Large intestine (tissue), 3 donors: ENCODE results near the gene CTNND1. TPM values are rescaled to one million over a fixed set of nuclear protein-coding genes. Genes with fewer than 3 reads are reported as not detected.

Experiments
- DNase-seq, 2 donors: peaks; one replicate each; pipeline versions ENCODE4 v3.0.0 to v3.0.0-alpha.2; 2013
- H3K27ac ChIP-seq: one replicate; pipeline ENCODE4 v1.5.1; 2013; ENCODE audit warnings: low read length
- H3K27me3 ChIP-seq: 2 replicates; pipeline ENCODE4 v1.6.1; 2013; ENCODE audit warnings: low read length; ENCODE audit not compliant: control insufficient read depth, insufficient read depth
- H3K36me3 ChIP-seq: 2 replicates; pipeline ENCODE4 v1.6.1; 2013; ENCODE audit warnings: low read length; ENCODE audit not compliant: control insufficient read depth, insufficient read depth
- H3K4me1 ChIP-seq: one replicate; pipeline ENCODE4 v1.6.1; 2013; ENCODE audit warnings: low read length; ENCODE audit not compliant: control insufficient read depth, insufficient read depth
- H3K4me3 ChIP-seq: one replicate; pipeline ENCODE4 v1.5.1; 2013; ENCODE audit warnings: low read length
- H3K9me3 ChIP-seq: one replicate; pipeline ENCODE4 v1.6.1; 2013; ENCODE audit warnings: mild to moderate bottlenecking, low read depth, low read length, moderate library complexity; ENCODE audit not compliant: control insufficient read depth
- WGBS: methylation state at CpG from one replicate; pipeline ENCODE4 v1.1.5; 2013; ENCODE audit warnings: low lambda C conversion rate; ENCODE audit not compliant: insufficient coverage; 5-methylcytosine and 5-hydroxymethylcytosine counted together
- polyA plus RNA-seq: library from polyadenylated mRNA; unstranded; fragments of 120-200 nt; gene quantifications from one replicate; pipeline ENCODE4 v1.2.1, GENCODE V29; 2013

Gene CTNND1
- polyA plus RNA-seq, 1 donor, result 224 TPM

DNA sequence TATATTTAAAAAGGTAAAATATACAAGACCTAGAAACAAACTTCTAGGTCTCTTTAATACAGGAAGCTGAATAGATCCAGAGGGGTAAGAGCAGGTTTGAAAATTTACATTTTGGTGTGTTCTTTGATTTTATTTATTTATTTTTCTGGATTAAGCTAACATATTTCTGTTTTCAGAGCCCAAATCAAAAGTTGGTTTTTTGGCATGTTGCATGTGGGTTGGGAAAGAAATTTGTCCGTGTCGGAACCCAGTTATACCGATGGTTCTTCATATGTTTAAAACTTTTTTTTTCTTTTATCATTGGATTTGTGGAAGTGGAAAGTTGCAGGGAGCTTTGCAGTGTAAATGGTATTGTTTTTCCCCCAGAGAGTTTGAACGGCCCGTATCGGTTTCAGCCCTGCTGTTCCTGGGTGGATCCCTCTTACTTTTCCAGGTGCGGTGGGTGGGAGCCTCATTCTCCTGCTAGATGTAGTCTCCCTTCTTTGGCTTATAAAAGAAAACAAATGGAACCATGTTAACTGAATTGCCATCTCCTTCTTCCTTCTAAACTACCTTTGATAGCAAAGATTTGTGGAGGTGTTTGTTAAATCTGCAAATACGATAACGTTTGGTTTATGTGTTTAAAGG lies 746 bp downstream of the CTNND1 start:
- 0% methylated on average over 2 of the region's 9 CpGs for WGBS
- peak in 1 of 2 donors; percentile 67 for DNase-seq
- peaks cover 12% of the 10 kb centered on the region for H3K4me1 ChIP-seq
- peaks cover 2% of the 10 kb centered on the region for H3K36me3 ChIP-seq
- H3K4me3 ChIP-seq, result peak overlapping the region; percentile 73
- no peaks in the 10 kb centered on the region for H3K27me3 ChIP-seq
- no peaks in the 10 kb centered on the region for H3K9me3 ChIP-seq
- peak overlapping the region; percentile 94 for H3K27ac ChIP-seq

DNA sequence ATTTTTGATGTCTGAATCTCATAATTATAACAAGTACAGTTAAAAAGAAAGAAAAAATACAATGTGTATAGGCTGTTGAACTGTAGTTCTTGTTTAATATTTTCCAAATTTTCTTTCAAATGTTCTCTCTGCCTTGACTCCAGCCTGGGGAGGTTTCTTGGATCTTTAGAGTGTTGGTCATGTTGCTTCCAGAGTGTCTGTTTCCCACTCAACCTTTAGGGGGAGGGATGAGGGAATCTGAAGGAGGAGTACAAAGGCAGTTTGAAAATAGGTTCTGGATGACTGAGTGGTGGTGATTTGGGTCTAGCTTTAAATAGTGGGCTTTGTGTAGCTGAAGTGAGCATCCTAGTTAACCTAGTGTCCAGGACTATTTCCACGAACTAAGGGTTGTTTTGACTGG lies 2.0 kb downstream of the CTNND1 start:
- 0% methylated on average over 1 of the region's 1 CpG for WGBS
- Histone ChIP-seq H3K36me3 (peaks cover 2% of the 10 kb centered on the region), H3K9me3 (no peaks in the 10 kb centered on the region), H3K27me3 (no peaks in the 10 kb centered on the region), H3K4me1 (peaks cover 12% of the 10 kb centered on the region), H3K27ac (peak overlapping the region; percentile 94), H3K4me3 (peak overlapping the region; percentile 73)
- DNase-seq, result peak in 1 of 2 donors; percentile 76

DNA sequence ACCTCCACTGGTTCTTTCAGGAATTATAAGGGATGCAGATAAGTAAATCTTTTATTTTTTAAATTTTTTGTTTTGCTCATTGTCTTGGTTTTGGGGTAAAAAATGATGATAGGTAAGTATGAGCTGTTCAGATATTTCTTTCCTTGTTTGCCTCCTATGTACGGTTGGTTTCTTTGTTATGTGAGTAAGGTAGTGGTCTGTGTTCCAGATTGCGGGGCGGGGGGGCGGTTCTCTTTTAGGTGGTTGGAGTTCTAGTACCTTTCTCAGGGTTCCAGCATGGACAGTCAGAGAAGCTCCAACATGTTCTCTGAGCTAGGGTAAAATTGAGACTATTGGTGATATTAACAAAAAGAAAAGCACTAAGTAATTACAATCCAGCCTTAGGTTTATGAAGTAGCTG lies 2.4 kb downstream of the CTNND1 start:
- 0% methylated on average over 1 of the region's 4 CpGs for WGBS
- DNase-seq, result no peak
- H3K36me3 ChIP-seq, result peaks cover 2% of the 10 kb centered on the region
- peaks cover 14% of the 10 kb centered on the region for H3K4me1 ChIP-seq
- H3K9me3 ChIP-seq, result no peaks in the 10 kb centered on the region
- peak overlapping the region; percentile 73 for H3K4me3 ChIP-seq
- peak overlapping the region; percentile 94 for H3K27ac ChIP-seq
- no peaks in the 10 kb centered on the region for H3K27me3 ChIP-seq

DNA sequence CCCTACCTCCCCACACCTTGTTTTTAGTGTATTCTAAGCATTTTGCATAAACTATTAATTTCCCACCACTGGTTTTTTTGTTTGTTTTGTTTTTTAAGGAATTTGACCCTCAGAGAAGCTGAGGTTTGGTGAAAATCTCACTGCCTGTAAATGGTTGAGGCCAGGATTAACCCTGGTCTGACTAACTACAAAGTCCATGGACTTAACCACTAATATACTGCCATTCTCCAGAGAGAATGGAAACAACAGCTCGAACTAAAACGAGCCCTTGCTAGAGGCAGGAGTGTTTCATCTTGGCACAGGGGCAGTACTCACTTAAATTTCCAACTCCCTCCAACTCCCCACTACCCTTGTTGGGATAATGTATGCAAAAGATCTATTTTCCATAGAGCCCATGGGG lies 3.0 kb downstream of the CTNND1 start:
- peak in 1 of 2 donors; percentile 71 for DNase-seq
- Histone ChIP-seq H3K27me3 (no peaks in the 10 kb centered on the region), H3K36me3 (peaks cover 2% of the 10 kb centered on the region), H3K9me3 (no peaks in the 10 kb centered on the region), H3K4me1 (peaks cover 14% of the 10 kb centered on the region), H3K27ac (peak overlapping the region; percentile 94), H3K4me3 (peak overlapping the region; percentile 73)
- no CpG with 5 or more reads among the region's 2 CpGs for WGBS

DNA sequence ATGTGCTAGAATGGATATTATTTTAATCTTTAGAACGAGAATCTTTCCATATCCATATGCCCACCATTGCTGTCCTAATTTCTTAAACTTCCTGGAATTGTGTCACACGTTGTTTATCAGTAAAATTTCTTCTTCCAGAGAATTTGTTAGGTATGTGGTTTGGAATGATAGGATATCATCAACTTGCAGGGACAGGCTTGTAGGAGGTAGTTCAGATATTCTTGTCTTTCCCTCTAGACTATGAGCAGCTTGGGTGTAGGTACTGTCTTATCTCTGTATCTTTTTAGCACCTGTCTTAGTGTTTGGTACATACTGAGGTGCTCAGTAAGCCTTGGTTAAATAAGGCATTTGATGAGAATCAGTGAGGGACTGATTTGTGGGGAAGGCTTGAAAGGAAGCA lies 3.4 kb downstream of the CTNND1 start:
- 0% methylated on average over 1 of the region's 2 CpGs for WGBS
- peak in 1 of 2 donors; percentile 38 for DNase-seq
- Histone ChIP-seq H3K27me3 (no peaks in the 10 kb centered on the region), H3K27ac (peak overlapping the region; percentile 94), H3K9me3 (no peaks in the 10 kb centered on the region), H3K36me3 (peaks cover 2% of the 10 kb centered on the region), H3K4me3 (peak overlapping the region; percentile 73), H3K4me1 (peaks cover 14% of the 10 kb centered on the region)

DNA sequence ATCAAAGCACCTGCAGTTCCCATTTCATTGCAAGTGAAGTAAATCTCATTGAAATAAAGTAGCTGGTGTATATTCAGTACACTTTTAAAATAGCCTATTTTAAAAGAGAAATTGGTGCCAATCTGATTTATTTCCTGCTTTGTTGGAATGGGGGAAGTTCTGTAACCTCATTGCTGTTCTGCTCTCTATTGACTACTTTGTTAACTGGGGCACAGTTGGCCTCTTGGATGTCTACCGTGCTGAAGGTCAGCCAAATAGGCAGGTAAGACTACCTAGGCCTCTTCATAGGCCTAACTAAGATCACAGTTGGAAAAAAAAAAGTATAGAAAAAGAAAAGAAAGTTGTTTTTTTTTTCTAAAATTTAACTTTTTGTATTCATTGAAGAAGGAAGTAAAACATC lies 9.2 kb downstream of the CTNND1 start:
- Histone ChIP-seq H3K27me3 (no peaks in the 10 kb centered on the region), H3K4me1 (peaks cover 30% of the 10 kb centered on the region), H3K27ac (no peak overlapping the region), H3K9me3 (no peaks in the 10 kb centered on the region), H3K4me3 (no peak overlapping the region), H3K36me3 (peaks cover 4% of the 10 kb centered on the region)
- DNase-seq, result no peak
- WGBS, result 13% methylated on average over 1 of the region's 1 CpG

DNA sequence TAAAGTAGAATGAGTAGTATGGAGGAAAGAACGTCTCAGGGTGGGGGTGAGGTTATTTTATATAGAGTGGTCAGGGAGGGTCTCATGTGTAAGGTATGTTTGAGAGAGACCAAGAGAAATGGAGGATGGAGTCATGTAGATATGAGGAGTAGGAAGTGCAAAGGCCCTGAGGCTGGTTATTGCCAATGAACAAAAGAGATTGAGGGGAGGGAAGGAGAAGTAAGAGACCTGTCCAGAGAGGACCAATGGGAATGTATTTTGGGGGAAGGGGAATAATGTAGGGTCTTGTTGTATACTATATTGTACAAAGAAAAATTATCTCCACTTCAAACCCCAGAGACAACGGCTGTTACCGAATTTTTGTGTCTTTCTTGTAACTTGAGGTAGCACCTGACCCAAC lies 9.8 kb downstream of the CTNND1 start:
- H3K27ac ChIP-seq, result no peak overlapping the region
- H3K4me3 ChIP-seq, result no peak overlapping the region
- H3K27me3 ChIP-seq, result no peaks in the 10 kb centered on the region
- H3K9me3 ChIP-seq, result no peaks in the 10 kb centered on the region
- WGBS, result 100% methylated on average over 1 of the region's 3 CpGs
- H3K4me1 ChIP-seq, result peaks cover 30% of the 10 kb centered on the region
- H3K36me3 ChIP-seq, result peaks cover 4% of the 10 kb centered on the region
- DNase-seq, result no peak

DNA sequence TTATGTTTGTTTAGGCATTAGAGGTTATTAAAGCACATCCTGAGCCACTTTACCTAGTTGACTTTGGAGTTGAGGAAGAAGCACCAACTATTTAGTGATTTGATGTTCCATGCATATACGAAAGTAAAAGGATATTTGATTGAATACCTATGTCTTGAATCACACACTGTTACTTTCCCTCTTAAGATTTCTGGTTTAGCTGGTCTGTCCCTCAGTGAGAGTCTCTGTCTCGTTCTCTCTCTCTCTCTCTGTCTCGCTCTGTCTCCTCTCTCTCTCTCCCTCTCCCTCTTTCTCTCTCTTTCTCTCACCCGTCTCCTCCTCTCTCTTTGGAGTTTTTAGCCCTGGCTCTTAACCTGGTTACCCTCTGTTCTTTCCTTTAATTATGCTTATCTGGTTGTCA lies 11.0 kb downstream of the CTNND1 start:
- DNase-seq, result no peak
- H3K9me3 ChIP-seq, result no peaks in the 10 kb centered on the region
- peaks cover 2% of the 10 kb centered on the region for H3K36me3 ChIP-seq
- WGBS, result 96% methylated on average over 3 of the region's 4 CpGs
- H3K4me3 ChIP-seq, result no peak overlapping the region
- no peak overlapping the region for H3K27ac ChIP-seq
- H3K27me3 ChIP-seq, result no peaks in the 10 kb centered on the region
- peaks cover 40% of the 10 kb centered on the region for H3K4me1 ChIP-seq

DNA sequence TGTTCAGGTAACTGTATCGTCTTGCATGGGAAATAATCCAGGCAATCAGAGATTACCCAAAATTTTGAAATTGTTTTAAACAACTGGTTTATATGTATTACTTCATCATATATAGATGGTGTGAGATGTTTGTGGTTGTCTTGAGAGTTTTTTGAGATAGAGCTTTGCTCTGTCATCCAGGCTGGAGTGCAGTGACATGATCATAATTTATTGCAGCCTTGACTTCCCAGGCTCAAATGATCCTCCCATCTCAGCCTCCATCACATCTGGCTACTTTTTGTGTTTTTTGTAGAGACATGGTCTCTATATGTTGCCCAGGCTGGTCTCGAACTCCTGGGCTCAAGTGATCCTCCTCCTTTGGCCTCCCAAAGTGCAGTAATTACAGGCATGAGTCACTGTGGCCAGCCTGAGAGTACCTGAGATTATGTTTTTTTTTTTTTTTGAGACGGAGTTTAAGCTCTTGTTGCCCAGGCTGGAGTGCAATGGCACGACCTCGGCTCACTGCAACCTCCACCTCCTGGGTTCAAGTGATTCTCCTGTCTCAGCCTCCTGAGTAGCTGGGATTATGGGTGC lies 11.5 kb downstream of the CTNND1 start:
- Histone ChIP-seq H3K36me3 (peaks cover 2% of the 10 kb centered on the region), H3K9me3 (no peaks in the 10 kb centered on the region), H3K4me1 (peaks cover 46% of the 10 kb centered on the region), H3K27me3 (no peaks in the 10 kb centered on the region), H3K27ac (no peak overlapping the region), H3K4me3 (no peak overlapping the region)
- DNase-seq, result no peak
- WGBS, result 0% methylated on average over 1 of the region's 5 CpGs

DNA sequence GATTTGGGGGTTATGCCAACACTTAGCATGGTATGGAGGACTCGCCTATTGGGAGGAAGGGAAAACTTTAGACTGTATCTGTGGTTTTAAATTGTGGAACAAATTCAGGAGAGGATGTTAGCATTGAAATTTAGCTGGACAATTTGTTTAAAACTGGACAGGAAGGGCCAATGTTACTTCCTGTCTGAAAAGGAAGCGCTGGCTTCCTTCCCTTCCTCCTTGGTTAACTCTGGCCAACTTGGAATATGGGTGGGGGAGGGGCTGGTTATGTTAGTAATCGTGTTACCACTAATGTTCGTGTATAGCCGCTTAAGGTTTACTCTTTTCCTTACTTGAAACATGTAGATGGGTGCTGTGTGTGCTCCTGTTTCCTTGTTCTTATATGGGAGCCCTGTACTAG lies 13.9 kb downstream of the CTNND1 start:
- H3K4me1 ChIP-seq, result peaks cover 65% of the 10 kb centered on the region

DNA sequence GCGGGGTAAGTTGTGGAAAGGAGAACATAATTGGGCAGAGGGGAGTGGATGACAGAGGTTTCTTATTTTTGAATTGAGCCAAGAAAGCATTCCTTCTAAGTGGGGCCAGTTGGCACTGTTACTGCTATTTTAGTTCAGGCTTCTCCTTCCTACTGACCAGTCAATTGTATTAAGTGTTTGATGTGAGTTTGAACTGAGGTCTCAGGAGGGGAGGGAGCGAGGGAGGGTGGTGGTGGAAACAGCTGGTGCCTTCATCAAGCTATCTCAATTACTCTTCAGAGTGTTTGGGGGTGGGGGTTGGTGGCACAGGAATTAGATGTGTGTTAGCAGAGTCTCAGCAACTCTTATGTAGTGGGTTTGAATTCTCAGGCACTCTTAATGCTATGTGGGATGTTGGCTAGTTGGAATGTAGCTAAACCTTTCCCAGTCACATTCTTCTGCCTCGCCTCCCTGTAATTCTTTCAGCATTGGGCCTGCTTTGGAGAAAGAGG lies 14.5 kb downstream of the CTNND1 start:
- no peaks in the 10 kb centered on the region for H3K9me3 ChIP-seq
- no peak overlapping the region for H3K4me3 ChIP-seq
- DNase-seq, result no peak
- no peaks in the 10 kb centered on the region for H3K27me3 ChIP-seq
- peaks cover 2% of the 10 kb centered on the region for H3K36me3 ChIP-seq
- H3K27ac ChIP-seq, result peak overlapping the region; percentile 92
- peaks cover 71% of the 10 kb centered on the region for H3K4me1 ChIP-seq
- WGBS, result no CpG with 5 or more reads among the region's 3 CpGs

More for the DNA sequence above, 13.9 kb downstream of the CTNND1 start:
- DNase-seq, result no peak
- Histone ChIP-seq H3K4me3 (no peak overlapping the region), H3K36me3 (peaks cover 2% of the 10 kb centered on the region), H3K27me3 (no peaks in the 10 kb centered on the region), H3K27ac (peak overlapping the region; percentile 92), H3K9me3 (no peaks in the 10 kb centered on the region)
- 100% methylated on average over 1 of the region's 5 CpGs for WGBS
